Urothelium cell line (cell line): ENCODE results near the gene FBXO34.

Source experiments
- DNase-seq: peaks from one replicate; pipeline ENCODE4 v3.0.0; 2011; ENCODE audit warnings: low spot score, mixed read lengths
- FAIRE-seq: peaks from 2 replicates; lab custom pipeline; 2011; peaks lifted over from hg19 to GRCh38; lab: Jason Lieb, UNC

The FBXO34 gene

GRCh38 chr14:55272387-55272786, 1.2 kb downstream of the FBXO34 start:
- FAIRE-seq (no peak), DNase-seq (no peak)

GRCh38 chr14:55272922-55273321, 1.7 kb downstream of the FBXO34 start:
- FAIRE-seq (no peak), DNase-seq (no peak)

- no peak for FAIRE-seq
- no peak for DNase-seq
Observed at GRCh38 chr14:55274146-55274545, 2.9 kb downstream of the FBXO34 start.

- no peak for DNase-seq
- FAIRE-seq, result no peak
Observed at GRCh38 chr14:55274751-55275150, 3.5 kb downstream of the FBXO34 start.

GRCh38 chr14:55276736-55277135, 5.5 kb downstream of the FBXO34 start:
- DNase-seq (no peak), FAIRE-seq (no peak)

GRCh38 chr14:55277972-55278740, 6.9 kb downstream of the FBXO34 start:
- FAIRE-seq (peak; percentile 46), DNase-seq (no peak)

GRCh38 chr14:55279384-55279783, 8.2 kb downstream of the FBXO34 start:
- no peak for DNase-seq
- no peak for FAIRE-seq

- DNase-seq (no peak), FAIRE-seq (no peak)
Observed at GRCh38 chr14:55281316-55281839, 10.2 kb downstream of the FBXO34 start.

- FAIRE-seq, result no peak
Observed at GRCh38 chr14:55285048-55285652, 13.9 kb downstream of the FBXO34 start.

GRCh38 chr14:55288439-55288838, 17.2 kb downstream of the FBXO34 start:
- DNase-seq (no peak), FAIRE-seq (no peak)

More at GRCh38 chr14:55285048-55285652, 13.9 kb downstream of the FBXO34 start:
- no peak for DNase-seq

- FAIRE-seq (no peak), DNase-seq (no peak)
Observed at GRCh38 chr14:55291480-55292081, 20.4 kb downstream of the FBXO34 start.

- DNase-seq (no peak), FAIRE-seq (no peak)
Observed at GRCh38 chr14:55294603-55295002, 23.4 kb downstream of the FBXO34 start.

- no peak for DNase-seq
Observed at GRCh38 chr14:55297611-55298499, 26.6 kb downstream of the FBXO34 start.

GRCh38 chr14:55298500-55298822, 27.2 kb downstream of the FBXO34 start:
- DNase-seq (no peak), FAIRE-seq (no peak)

More at GRCh38 chr14:55297611-55298499, 26.6 kb downstream of the FBXO34 start:
- FAIRE-seq, result no peak

GRCh38 chr14:55301437-55302121, 30.4 kb downstream of the FBXO34 start:
- FAIRE-seq (no peak), DNase-seq (peak; percentile 31)

- FAIRE-seq, result no peak
- DNase-seq, result no peak
Observed at GRCh38 chr14:55302367-55303124, 31.3 kb downstream of the FBXO34 start.

GRCh38 chr14:55303125-55303499, 31.9 kb downstream of the FBXO34 start:
- no peak for FAIRE-seq
- DNase-seq, result no peak

GRCh38 chr14:55303691-55304145, 32.5 kb downstream of the FBXO34 start:
- no peak for FAIRE-seq
- no peak for DNase-seq

- FAIRE-seq (no peak), DNase-seq (no peak)
Observed at GRCh38 chr14:55306938-55307589, 35.8 kb downstream of the FBXO34 start.
